ENCODE measurements around the gene PCMT1.
"Not testable (repeated sequence)": the region's sequence is repeated elsewhere in the genome, so short reads cannot be mapped to it uniquely, and the experiment has no call there.

The PCMT1 gene

DNA sequence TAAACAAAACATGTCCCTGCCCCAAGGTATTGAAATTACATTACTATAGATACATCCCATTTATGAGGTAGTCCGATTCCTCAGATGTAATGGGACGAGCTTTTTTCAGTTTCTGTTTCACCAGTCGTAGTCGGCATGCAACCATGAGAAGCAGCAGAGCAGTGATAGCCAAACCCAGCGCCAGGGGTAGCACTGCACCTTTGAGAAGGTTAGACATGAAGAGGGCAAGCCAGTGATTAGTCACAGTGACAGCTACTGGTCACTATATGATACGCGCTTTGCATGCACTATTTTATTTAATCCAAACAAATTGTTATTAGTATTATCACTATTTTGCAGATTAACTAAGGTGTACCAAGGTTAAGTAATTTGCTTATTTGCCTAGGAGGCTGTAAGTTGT, 71.0 kb downstream of the PCMT1 start:
- ATAC-seq (no peak), DNase-seq (no peak)

DNA sequence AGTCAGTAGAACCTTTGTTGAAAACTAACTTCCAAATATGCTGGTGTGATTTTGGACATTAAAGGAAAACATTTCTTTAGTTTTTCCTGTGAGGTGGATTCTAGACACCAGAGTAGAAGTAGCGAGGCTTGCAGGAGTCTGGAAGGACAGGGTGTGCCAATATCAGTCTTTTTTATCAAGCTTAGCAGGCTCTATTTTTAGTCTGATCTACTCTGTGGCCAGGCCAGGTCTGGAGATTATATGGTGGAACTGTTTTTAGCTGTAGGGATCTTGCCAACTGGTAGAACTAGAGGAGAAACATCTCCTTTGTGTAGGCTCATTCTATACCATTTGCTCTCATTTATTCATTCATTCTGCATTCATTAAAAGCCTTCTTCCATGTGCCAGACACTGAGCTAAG, 72.0 kb downstream of the PCMT1 start:
- DNase-seq, result no peak
- no peak for ATAC-seq

DNA sequence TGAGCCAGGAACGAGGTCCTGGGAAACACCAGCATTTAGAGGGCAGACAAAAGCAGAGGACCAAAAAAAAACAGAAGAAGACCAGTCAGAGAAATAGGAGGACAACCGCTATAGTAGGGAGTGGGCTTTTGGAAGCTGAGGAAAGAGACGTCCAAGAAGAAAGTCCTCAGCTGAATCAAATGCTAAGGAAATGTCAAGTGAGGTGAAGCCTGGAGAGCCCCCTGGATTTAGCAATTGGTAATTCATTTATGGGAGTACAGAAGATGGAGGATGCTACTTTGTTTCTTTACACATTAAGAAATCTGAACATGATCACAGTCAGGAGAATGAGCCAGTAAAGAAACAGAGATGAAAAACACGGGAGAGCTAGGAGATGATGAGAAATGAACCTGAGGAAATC, 73.5 kb downstream of the PCMT1 start:
- DNase-seq (no peak), ATAC-seq (no peak)

DNA sequence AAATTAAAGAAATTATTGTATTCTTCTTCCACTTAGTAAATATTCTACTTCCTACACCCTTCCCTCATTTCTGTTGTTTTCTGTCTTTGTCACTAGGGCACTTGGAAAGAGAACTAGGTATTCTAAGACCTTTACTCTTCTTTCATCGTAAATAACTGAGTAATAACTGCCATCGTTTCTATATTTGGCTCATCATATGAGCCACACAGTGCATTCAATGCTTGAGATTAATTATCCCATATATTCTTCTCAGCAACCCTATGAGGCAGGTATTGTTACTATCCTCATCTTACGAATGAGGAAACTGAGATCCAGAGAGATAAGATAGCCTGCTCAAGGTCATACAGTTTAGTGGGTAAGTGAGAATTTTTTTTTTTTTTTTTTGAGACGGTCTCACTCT, 75.8 kb downstream of the PCMT1 start:
- DNase-seq (no peak), ATAC-seq (no peak)

DNA sequence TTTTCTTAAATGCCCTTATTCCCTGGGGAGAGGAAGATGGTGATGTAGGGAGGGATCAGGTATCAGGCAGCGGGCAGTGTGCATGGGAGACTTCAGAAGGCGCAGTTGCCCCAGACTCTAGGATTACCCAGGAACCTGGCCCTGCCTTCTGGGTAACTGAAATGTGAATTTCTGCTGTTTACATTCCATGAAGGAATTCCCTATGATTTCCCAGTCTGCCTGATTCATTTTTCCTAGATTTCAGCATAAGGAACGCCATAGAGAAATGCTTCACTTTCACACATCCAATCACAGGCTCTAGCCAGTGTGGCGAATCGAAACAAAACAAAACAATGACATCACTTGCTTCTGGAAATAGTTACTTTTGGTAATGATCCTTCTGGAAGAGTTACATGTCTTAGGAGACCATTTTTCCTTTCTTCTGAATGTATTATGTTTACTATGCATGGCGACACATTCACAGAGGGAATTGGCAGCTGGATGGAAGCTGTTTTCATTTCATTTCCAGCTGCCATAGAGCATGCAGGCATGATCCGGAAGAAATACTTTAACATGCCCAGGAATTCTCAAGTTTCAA, 81.3 kb downstream of the PCMT1 start:
- DNase-seq (no peak), ATAC-seq (no peak)

DNA sequence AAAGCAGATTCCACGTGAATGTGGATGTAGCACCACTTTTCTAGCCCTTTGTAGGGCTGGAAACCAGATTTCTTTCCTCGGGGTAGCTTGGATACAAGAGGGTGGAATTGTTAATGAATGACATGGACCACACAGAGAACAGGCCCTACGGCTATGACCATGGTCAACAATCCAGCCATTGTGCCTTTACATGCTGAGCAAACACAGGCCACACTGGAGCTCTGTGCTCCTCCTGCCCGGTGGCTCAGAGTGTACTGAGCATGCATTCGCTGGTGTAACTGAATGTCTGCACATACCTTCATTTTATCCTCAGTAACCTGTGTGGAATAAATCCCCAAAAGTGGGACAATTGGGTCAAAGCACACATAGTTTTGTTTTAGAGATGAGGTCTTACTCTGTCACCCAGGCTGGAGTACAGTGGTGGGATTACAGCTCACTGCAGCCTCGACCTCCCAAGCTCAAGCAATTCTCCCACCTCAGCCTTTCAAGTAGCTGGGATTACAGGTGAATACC, 81.8 kb downstream of the PCMT1 start:
- ATAC-seq, result no peak
- no peak for DNase-seq

DNA sequence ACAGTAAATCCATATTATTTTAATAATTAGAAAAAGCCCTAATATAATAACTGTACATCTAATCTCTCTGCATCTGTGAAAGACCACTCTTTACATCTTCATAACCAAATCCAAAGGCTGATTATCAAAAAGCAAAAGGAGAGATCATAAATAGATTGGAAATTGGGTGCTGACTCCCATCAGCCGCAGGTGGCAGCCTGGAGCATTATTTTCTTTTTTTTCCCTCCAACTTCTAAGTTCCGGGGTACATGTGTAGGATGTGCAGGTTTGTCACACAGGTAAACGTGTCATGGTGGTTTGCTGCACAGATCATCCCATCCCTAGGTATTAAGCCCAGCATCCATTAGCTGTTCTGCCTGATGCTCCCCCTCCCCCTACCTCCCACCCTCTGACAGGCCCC, 84.1 kb downstream of the PCMT1 start:
- DNase-seq, result no peak
- no peak for ATAC-seq

DNA sequence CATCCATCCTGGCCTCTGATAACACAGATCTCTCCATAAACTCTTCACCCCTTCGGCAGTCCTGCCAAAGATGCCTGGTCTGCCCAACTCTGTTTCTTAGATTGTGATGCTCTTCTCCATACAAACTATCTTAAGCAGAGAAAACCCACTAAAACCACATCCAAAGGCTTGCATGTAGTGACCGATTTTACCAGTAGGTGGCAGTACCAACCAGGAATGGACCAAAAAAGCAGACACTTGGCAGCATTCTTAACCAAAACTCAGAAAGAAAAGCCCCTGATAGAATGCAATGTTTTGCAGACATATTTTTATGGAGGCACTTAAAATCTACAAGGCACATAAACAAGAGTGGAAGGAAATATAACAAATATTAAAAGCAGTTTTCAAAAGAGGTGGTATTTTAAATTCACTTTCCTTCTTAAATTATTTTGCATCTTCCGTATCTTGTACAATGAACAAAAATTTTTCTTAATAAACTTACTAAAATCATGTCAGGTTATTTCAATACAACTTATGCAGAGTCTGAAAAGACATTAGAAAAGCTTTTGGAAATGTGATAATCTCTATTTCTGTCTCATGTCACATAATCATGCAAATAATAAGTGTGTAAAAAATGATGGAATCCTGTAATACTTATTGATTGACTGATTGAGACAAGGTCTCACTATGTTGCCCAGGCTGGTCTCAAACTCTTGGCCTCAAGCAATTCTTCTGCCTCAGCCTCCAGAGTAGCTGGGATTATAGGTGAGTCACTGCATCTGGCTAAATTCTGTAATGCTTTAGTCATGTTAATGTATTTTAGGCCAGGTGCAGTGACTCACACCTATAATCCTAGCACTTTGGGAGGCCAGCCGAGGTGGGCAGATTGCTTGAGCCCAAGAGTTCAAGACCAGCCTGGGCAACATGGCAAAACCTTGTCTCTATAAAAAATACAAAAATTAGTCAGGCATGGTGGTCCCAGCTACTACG, 85.3 kb downstream of the PCMT1 start:
- ATAC-seq (no peak), DNase-seq (peak; percentile 73)

DNA sequence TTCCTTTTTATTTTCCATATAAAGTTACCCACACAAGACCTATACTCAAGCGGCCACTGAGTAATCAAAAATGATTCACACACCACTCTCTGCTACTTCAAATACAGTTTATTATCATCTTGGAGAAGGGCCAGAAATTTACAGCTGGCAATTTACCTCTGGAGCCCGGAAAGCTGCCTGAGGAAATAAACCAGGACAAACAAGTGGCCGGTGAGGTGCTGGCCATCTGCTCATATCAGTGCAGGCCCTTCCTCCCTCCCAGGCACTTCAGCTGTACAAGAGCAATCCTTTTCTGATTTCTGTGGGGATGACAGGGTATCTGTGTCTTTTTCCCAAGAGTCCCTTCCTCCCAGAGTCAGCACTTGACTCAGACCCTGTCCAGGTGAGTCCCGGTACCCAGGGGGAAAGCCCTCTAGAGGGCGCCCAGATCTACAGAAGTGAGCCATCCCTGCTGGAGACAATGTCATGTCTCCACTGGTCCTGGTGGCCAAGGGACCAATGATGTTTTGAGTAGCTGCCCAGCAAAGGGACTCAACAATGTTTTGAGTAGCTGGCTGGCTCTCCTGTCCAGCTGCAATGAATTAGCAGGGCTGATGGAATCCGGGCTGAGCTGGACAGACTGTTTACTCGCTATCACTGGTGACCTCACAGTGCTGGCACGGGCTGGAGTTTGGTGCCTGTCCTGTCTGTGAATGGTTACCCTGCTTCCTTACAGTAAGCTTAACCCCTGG, 91.0 kb downstream of the PCMT1 start:
- peak; percentile 68 for DNase-seq
- peak; percentile 59 for ATAC-seq

DNA sequence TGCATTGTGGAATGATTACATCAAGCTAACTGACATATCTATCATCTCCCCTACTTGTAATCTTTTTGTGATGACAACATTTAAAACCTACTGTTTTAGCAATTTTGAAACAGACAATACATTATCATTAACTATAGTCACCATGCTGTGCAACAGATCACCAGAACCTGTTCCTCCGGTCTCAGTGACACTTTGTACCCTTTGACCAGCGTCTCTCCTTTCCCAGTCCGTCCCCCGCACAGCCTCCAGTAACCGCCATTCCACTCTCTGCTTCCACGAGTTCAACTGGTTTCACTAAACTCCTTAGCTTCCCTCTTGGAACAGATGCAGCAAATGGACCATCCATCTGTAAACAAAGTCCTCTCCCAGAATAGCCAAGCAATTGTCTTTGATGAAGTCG, 92.8 kb downstream of the PCMT1 start:
- no peak for DNase-seq
- no peak for ATAC-seq

DNA sequence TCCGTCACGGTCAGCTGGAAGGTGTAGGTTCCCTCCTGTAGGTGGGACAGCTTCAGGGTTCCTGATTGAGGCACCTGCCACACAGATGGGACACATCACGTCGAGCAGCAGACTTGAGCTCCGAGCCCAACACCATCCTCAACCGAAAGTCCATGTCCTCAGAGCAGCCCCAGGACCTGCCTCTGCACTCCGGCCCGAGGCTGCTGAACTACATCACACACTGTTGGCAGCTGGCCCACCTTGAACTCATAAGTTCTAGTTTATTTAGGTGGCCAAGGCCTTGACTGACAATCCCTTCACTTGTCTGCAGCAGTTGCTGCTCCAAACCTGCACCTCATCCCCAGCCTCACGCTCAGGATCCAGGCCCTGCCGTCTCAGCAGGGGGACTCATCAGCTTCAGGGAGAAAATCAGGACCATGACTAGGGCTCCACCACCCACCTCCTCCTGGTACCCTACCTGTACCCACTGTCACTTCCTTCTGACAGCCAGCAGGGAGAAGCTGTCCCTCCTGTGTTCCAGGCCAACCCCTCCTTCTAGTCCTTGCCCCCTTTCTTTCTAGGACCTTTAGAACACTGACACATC, 93.6 kb downstream of the PCMT1 start:
- ATAC-seq (no peak), DNase-seq (no peak)

DNA sequence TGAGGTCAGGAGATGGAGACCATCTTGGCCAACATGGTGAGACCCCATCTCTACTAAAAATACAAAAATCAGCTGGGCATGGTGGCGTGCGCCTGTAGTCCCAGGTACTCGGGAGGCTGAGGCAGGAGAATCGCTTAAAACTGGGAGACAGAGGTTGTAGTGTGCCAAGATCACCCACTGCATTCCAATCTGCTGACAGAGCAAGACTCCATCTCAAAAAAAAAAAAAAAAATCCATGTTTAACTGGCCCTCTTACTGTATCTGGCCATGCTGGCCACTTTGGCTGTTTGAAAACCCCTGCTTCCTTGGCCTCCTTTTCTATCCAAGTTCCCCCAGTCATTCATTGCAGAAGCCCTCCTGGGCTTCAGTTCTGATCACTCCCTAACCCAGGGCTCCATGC, 94.5 kb downstream of the PCMT1 start:
- DNase-seq, result not testable (repeated sequence)

DNA sequence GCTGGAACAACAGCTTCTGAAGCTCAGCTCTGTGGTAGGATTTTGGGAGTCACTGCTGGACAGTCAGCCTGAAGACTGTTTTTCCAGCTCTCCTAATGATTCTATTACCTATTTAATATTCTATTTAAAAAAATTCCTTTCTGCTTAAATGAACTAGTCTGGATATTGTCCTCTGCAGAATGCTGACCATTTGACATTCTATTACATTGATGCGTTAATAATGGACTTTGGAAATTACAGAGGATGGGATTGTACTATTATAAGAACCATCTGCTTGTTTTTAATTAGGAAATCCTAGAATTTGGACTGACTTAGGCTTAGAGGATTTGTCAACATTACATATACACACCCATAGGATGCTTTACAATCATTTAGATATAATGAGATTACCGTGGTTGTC, 94.9 kb downstream of the PCMT1 start:
- no peak for DNase-seq
- ATAC-seq, result no peak

More for the DNA sequence above, 94.5 kb downstream of the PCMT1 start:
- ATAC-seq, result not testable (repeated sequence)

DNA sequence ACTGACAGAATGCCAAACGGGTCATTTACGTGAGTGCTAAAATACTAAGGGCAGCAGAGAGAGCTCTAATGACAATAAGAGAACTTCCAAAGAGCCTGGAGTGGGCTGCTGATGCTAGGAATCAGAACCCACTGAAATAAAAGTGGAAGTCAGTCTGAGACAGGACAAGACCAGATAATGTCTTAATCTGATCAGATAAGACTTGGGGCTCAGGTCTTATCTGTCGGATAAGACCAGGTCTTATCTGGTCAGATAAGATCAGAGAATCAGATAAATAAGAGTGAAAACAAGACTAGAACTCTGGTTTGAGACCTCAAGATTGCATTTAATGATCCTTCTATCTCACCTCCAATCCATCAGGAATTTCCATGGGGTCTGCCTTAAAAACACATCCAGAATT, 96.0 kb downstream of the PCMT1 start:
- ATAC-seq (no peak), DNase-seq (no peak)

DNA sequence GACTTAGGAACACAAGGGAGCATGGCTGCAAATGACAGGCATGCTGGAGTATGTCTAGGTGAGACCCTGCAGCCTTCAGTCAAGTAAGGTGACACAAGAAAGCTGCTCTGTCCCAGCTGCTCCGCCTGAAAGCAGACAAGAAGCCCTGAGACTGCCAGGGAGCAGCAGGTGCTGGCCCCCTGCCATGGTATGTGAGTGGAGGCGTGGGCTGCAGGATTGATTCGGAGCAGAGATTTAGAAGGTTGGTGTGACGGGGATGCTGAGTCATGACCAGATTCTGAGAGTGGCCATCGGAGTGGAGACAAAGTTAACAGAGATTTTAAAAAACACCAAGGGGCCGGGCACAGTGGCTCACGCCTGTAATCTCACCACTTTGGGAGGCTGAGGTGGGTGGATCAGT, 96.8 kb downstream of the PCMT1 start:
- DNase-seq (no peak), ATAC-seq (no peak)

DNA sequence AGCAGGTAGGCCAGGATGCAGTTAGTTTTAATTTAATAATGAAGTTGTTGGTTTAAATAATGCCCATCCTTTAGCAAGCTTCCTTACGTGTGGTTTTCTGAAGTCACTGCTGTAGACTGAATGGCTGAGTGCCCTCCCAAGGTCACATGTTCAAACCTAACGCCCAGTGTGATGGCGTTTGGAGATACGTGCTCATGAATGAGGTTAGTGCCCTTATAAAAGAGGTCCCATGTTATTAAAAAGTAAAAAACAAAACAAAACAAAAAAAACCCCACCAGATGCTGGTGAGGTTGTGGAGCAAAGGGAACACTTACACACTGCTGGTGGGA, 98.4 kb downstream of the PCMT1 start:
- DNase-seq (no peak), ATAC-seq (no peak)

DNA sequence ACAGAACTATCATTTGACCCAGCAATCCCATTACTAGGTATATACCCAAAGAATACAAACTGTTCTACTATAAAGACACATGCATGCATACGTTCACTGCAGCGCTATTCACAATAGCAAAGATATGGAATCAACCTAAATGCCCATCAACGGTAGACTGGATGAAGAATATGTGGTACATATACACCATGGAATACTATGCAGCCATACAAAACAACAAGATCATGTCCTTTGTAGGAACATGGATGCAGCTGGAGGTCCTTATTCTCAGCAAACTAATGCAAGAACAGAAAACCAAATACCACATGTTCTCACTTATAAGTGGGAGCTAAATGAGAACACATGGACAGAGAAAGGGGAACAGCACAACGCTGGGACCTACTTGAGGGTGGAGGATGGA, 98.8 kb downstream of the PCMT1 start:
- ATAC-seq, DNase-seq: not testable (repeated sequence)

DNA sequence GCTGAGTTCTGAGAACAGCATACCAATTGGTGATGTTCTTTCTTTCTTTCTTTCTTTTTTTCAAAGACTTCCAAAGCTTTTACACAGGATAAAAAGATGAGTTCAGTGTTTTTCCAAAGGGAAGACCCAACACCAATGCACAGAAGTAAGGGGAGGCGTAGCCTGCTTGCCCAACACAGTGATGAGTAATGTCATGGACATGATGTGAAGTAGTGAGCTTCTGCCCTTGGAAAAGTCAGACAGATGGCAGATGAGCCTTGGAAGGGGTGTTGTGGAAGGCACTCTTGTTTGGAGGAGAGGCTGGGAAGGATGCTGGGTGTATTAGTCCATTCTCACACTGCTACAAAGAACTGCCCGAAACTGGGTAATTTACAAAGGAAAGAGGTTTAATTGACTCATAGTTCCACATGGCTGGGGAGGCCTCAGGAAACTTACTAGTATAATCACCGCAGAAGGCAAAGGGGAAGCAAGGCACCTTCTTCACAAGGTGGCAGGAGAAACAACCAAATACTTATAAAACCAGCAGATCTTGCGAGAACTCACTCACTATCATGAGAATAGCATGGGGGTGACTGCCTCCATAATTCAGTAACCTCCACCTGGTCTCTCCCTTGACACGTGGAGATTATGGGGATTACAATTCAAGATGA, 102.0 kb downstream of the PCMT1 start:
- no peak for DNase-seq

DNA sequence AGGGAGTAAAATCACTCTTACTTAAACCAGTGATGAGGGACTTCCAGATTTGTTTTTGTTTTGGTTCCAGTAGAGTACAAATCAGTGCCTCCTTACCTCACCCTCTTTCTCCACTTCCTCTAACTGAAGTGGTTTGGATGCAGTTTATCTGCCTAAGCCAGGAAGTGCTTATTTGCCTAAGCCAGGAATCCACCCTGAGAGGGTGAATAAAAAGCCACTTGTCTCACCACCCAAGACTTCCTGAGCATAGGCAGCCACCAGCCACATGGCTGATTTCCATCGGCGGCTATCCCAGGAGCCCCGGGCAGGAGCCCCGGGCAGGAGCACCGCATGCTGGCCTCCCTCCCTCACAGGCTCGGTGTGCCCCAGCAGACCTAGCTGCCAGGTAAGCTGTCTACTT, 102.6 kb downstream of the PCMT1 start:
- no peak for DNase-seq
- ATAC-seq, result no peak

More for the DNA sequence above, 102.0 kb downstream of the PCMT1 start:
- no peak for ATAC-seq

DNA sequence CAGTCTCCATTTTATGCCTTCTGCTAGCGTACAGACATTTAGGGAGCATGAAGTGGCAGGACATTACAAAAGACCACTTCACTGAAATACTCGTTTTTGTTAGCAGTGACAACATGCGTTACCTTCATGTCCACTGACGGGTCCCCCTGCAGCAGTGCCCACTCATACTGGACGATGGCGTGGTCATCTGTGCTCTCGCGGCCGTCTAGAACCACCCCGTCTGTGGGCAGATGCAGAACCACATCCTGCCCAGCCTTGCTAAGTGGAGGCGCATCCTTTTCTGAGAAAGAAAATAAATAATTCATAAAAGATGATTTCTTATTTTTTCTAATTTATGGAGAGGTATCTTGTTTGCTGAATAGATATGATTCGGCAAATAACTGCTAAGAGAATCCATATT, 103.3 kb downstream of the PCMT1 start:
- ATAC-seq (no peak), DNase-seq (no peak)

DNA sequence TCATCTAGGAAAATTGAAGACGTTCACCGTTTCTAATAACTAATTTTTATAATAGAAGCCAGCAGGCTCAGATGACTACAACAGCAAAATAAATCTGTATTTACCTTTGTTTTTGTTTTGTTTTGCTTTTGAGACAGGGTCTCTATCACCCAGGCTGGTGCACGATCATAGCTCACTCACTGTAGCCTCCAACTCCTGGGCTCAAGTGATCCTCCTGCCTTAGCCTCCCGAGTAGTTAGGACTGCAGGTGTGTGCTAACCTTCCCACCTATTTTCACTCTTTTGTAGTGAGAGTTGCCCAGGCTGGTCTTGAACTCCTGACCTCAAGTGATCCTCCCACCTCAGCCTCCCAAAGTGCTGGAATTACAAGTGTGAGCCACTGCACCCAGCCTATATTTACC, 104.5 kb downstream of the PCMT1 start:
- DNase-seq, ATAC-seq: not testable (repeated sequence)

DNA sequence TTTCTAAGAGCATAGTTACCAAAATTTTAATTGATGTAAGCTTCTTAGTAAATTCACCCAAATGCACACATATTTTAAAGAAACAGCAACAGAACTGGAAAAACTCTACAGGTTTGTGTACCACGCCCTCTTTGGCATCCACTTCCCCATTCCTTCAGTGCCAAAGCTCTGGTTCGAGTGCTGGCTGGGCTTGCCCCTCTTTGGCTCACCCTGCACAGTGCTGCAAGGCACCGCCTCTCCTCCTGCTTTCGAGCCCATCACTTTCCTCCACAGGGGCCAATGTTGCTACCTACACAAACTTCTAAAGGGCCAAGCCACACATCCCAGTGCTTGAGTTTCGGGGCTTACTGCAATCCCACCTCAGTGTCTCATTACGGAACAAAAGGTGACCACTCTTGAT, 105.0 kb downstream of the PCMT1 start:
- ATAC-seq, result no peak
- no peak for DNase-seq
